ENCODE results near the gene TAP2.

GRCh38 chr6:32814145-32814544, 24.4 kb downstream of the TAP2 start:
- TF ChIP-seq CTCF (conservative IDR thresholded peaks at IDR 0.05; ENCODE audit: low read length) (no peak), EZH2phosphoT487 (IDR thresholded peaks at IDR 0.05; ENCODE audit: borderline replicate concordance, low read depth, low read length) (no peak)
